Skeletal muscle satellite cell (primary cell): Measurements from ENCODE around the gene KREMEN2.
"Not testable (repeated sequence)": the region's sequence is repeated elsewhere in the genome, so short reads cannot be mapped to it uniquely, and the experiment has no call there.

Experiments
- H3K27me3 ChIP-seq: 2 replicates; pipeline ENCODE4 v1.7.0; 2013; ENCODE audit warnings: low read length; ENCODE audit not compliant: control insufficient read depth, insufficient read depth
- H3K36me3 ChIP-seq: 2 replicates; pipeline ENCODE4 v1.7.0; 2013; ENCODE audit warnings: mild to moderate bottlenecking, control low read depth, low read length; ENCODE audit not compliant: insufficient read depth
- H3K4me1 ChIP-seq: 2 replicates; pipeline ENCODE4 v1.7.0; 2013; ENCODE audit warnings: low read length; ENCODE audit not compliant: control insufficient read depth, insufficient read depth
- H3K4me2 ChIP-seq: 2 replicates; pipeline ENCODE4 v1.7.0; 2013; ENCODE audit warnings: mild to moderate bottlenecking, low read length
- H3K4me3 ChIP-seq: 2 replicates; pipeline ENCODE4 v1.7.0; 2013; ENCODE audit warnings: low read length
- H3K9ac ChIP-seq: 2 replicates; pipeline ENCODE4 v1.7.0; 2013; ENCODE audit warnings: mild to moderate bottlenecking, low read depth, low read length, moderate library complexity
- H3K9me3 ChIP-seq: replicated peaks from 2 replicates; pipeline ENCODE4 v1.7.0; 2013; ENCODE audit warnings: mild to moderate bottlenecking, control low read depth, low read length

KREMEN2 gene

DNA sequence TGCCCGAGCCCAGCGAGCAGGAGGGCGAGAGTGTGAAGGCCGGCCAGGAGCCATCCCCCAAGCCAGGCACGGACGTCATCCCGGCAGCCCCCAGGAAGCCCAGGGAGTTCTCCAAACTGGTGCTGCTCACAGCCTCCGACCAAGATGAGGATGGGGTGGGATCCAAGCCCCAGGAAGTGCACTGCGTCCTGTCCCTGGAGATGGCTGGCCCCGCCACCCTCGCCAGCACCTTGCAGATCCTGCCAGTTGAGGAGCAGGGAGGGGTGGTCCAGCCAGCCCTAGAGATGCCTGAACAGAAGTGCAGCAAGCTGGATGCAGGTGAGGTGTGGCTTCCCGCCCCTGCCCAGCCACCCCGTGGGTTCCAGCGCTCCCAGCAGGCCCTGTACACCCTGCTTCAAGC is 34.4 kb upstream of the KREMEN2 start:
- H3K4me1 ChIP-seq: peaks cover 4% of the 10 kb centered on the region
- no peaks in the 10 kb centered on the region for H3K9me3 ChIP-seq
- H3K4me3 ChIP-seq: no peak overlapping the region
- H3K27me3 ChIP-seq: no peaks in the 10 kb centered on the region
- no peak overlapping the region for H3K9ac ChIP-seq
- peaks cover 25% of the 10 kb centered on the region for H3K36me3 ChIP-seq
- no peak overlapping the region for H3K4me2 ChIP-seq

DNA sequence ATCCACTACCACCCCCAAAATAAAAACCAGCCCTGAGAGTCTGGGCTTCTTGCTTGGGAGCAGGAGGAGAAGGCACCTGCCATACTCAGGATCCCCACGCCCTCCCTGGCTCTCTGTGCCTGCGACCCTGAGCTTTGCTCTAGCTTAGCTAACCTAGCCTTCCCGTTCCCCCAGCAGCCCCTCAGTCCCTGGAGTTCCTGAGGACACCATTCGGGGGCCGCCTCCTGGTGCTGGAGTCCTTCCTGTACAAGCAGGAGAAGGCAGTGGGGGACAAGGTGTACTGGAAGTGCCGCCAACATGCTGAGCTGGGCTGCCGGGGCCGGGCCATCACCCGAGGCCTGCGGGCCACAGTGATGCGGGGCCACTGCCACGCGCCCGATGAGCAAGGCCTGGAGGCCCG is 33.8 kb upstream of the KREMEN2 start:
- H3K36me3 ChIP-seq: peaks cover 27% of the 10 kb centered on the region
- H3K4me3 ChIP-seq: no peak overlapping the region
- no peak overlapping the region for H3K9ac ChIP-seq
- no peak overlapping the region for H3K4me2 ChIP-seq
- H3K27me3 ChIP-seq: no peaks in the 10 kb centered on the region
- peaks cover 4% of the 10 kb centered on the region for H3K4me1 ChIP-seq
- no peaks in the 10 kb centered on the region for H3K9me3 ChIP-seq

DNA sequence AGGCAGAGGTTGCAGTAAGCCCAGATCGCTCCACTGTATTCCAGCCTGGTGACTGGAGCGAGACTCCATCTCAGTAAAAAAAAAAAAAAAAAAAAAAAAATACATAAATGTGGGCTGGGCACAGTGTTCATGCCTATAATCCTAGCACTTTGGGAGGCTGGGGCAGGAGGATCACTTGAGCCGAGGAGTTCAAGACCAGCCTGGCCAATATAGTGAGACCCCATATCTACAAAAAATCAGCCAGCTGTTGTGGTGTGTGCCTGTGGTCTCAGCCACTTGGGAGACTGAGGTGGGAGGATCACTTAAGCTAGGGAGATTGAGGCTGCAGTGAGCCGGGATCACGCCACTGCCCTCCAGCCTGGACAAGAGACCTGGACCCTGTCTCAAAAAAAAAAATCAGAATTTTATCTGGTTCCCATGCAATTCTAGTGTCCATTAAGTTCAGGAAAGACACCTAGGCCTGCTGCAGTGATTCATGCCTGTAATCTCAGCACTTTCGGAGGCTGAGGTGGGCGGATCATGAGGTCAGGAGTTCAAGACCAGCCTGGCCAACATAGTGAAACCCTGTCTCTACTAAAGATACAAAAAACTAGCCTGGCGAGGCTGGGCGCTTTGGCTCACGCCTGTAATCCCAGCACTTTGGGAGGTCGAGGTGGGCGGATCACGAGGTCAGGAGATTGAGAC is 32.7 kb upstream of the KREMEN2 start:
- H3K4me2 ChIP-seq, H3K9ac ChIP-seq, H3K4me3 ChIP-seq, H3K9me3 ChIP-seq, H3K4me1 ChIP-seq, H3K27me3 ChIP-seq: not testable (repeated sequence)
- peaks cover 34% of the 10 kb centered on the region for H3K36me3 ChIP-seq

DNA sequence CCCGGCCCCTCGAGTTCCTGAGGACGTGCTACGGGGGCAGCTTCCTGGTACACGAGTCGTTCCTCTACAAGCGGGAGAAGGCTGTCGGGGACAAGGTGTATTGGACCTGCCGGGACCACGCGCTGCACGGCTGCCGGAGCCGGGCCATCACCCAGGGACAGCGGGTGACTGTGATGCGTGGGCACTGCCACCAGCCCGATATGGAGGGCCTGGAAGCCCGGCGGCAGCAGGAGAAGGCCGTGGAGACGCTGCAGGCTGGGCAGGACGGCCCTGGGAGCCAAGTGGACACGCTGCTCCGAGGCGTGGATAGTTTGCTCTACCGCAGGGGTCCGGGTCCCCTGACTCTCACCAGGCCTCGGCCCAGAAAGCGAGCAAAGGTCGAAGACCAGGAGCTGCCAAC is 30.9 kb upstream of the KREMEN2 start:
- H3K9ac ChIP-seq: no peak overlapping the region
- peaks cover 50% of the 10 kb centered on the region for H3K36me3 ChIP-seq
- H3K4me1 ChIP-seq: no peaks in the 10 kb centered on the region
- H3K4me3 ChIP-seq: no peak overlapping the region
- H3K27me3 ChIP-seq: no peaks in the 10 kb centered on the region
- no peak overlapping the region for H3K4me2 ChIP-seq
- H3K9me3 ChIP-seq: no peaks in the 10 kb centered on the region

DNA sequence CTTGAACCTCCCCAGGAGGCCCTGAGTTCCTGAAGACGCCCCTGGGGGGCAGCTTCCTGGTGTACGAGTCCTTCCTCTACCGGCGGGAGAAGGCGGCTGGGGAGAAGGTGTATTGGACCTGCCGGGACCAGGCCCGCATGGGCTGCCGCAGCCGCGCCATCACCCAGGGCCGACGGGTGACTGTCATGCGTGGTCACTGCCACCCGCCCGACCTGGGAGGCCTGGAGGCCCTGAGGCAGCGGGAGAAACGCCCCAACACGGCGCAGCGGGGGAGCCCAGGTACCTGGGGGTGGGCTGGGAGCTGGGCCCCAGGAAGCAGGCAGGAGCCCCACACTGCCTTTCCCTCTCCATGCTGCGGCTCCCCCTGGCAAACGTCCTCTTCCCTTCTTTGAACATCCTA is 30.4 kb upstream of the KREMEN2 start:
- no peaks in the 10 kb centered on the region for H3K27me3 ChIP-seq
- H3K9ac ChIP-seq: no peak overlapping the region
- no peak overlapping the region for H3K4me3 ChIP-seq
- peaks cover 52% of the 10 kb centered on the region for H3K36me3 ChIP-seq
- H3K4me2 ChIP-seq: no peak overlapping the region
- H3K9me3 ChIP-seq: no peaks in the 10 kb centered on the region
- H3K4me1 ChIP-seq: no peaks in the 10 kb centered on the region

DNA sequence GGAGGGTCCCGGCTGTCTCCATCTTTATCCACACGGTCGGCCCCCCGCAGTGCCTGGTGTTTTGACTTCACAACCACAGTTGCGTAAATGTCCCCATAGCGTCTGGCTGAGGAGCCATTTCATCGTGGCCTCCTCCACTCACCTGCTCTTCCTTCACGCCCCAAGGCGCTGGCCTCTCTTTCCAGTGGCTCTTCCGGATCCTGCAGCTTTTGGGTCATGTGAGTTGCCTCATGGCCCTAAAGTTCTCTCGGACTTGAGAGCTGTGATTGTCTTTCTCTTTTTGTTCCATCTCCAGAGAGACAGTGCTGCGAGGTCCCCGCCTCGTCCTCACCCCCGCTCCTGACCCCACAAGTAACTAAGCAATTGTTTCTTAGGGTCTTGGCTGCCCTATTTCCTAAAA is 29.6 kb upstream of the KREMEN2 start:
- no peak overlapping the region for H3K4me3 ChIP-seq
- no peaks in the 10 kb centered on the region for H3K9me3 ChIP-seq
- H3K4me2 ChIP-seq: no peak overlapping the region
- no peaks in the 10 kb centered on the region for H3K4me1 ChIP-seq
- no peaks in the 10 kb centered on the region for H3K27me3 ChIP-seq
- peaks cover 52% of the 10 kb centered on the region for H3K36me3 ChIP-seq
- no peak overlapping the region for H3K9ac ChIP-seq

DNA sequence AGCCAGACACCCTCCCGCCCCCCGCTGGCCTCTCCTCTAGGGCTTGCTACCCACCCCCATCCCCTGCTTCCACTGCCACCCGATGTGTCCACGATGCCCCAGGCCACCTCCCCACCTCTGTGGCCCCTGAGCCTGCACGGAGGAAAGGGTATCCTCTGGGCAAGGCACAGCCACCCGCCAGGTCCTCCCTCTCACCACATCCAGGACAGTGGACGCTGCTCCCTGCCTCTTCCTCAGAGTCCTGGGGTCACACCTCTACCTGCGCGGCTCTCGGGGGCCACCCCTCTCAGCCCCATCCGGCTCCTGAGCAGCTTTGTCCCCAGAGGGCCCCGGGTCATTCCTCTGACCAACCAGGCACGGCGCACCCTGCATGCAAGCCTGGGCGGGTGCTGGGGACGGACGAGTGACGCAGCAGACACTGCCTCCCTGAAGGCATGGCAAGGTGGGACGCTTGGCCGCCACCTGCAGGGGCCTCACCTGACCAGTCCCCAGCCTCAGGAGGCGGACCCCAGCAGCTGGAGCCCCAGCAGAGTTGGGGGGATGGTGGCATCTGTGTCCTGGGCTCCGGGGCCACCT is 27.6 kb upstream of the KREMEN2 start:
- peaks cover 55% of the 10 kb centered on the region for H3K36me3 ChIP-seq
- no peak overlapping the region for H3K9ac ChIP-seq
- H3K27me3 ChIP-seq: no peaks in the 10 kb centered on the region
- no peak overlapping the region for H3K4me3 ChIP-seq
- H3K4me1 ChIP-seq: no peaks in the 10 kb centered on the region
- H3K9me3 ChIP-seq: no peaks in the 10 kb centered on the region
- no peak overlapping the region for H3K4me2 ChIP-seq

DNA sequence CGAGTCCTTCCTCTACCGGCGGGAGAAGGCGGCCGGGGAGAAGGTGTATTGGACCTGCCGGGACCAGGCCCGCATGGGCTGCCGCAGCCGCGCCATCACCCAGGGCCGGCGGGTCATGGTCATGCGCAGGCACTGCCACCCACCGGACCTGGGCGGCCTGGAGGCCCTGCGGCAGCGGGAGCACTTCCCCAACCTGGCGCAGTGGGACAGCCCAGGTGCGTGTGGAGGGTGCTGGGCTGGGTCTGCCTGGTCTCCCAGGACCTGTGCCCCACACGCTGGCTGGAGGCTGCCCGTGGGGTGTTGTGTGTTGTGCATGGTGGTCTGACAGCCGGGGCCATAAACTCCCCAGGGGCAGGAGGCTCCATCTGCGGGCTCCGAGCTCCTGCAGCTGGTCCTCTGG is 26.9 kb upstream of the KREMEN2 start:
- no peaks in the 10 kb centered on the region for H3K27me3 ChIP-seq
- H3K36me3 ChIP-seq: peaks cover 56% of the 10 kb centered on the region
- no peaks in the 10 kb centered on the region for H3K4me1 ChIP-seq
- no peak overlapping the region for H3K9ac ChIP-seq
- H3K9me3 ChIP-seq: no peaks in the 10 kb centered on the region
- no peak overlapping the region for H3K4me2 ChIP-seq
- H3K4me3 ChIP-seq: no peak overlapping the region

DNA sequence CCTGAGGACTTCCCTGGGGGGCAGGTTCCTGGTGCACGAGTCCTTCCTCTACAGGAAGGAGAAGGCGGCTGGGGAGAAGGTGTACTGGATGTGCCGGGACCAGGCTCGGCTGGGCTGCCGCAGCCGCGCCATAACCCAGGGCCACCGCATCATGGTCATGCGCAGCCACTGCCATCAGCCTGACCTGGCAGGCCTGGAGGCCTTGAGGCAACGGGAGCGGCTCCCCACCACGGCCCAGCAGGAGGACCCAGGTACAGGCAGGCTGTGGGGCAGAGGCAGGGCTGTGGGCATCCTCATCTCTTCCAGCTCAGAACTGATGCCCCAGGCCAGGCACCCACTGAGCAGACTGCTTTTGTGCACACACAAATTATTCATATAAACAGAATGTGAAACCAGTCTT is 25.9 kb upstream of the KREMEN2 start:
- H3K4me3 ChIP-seq: no peak overlapping the region
- peaks cover 65% of the 10 kb centered on the region for H3K36me3 ChIP-seq
- H3K4me2 ChIP-seq: no peak overlapping the region
- H3K4me1 ChIP-seq: no peaks in the 10 kb centered on the region
- no peaks in the 10 kb centered on the region for H3K9me3 ChIP-seq
- H3K27me3 ChIP-seq: no peaks in the 10 kb centered on the region
- no peak overlapping the region for H3K9ac ChIP-seq

DNA sequence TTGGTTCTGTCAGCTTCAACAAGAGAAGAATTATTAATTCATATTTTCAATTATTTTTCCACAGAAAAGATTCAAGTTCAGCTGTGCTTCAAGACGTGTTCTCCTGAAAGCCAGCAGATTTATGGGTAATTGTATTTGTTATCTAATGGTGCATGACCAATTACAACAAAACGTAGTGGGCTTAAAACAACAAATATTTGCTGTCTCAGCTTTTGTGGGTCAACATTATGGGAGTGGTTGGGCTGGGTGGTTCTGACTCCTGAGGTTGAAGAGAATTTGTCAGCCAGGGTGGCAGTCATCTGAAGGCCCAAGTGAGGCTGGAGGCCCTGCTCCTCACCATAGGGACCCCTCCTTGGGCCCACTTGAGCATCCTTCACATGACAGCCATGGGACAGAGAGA is 24.1 kb upstream of the KREMEN2 start:
- no peak overlapping the region for H3K4me2 ChIP-seq
- no peaks in the 10 kb centered on the region for H3K9me3 ChIP-seq
- no peak overlapping the region for H3K9ac ChIP-seq
- no peaks in the 10 kb centered on the region for H3K4me1 ChIP-seq
- H3K27me3 ChIP-seq: no peaks in the 10 kb centered on the region
- peaks cover 68% of the 10 kb centered on the region for H3K36me3 ChIP-seq
- no peak overlapping the region for H3K4me3 ChIP-seq

DNA sequence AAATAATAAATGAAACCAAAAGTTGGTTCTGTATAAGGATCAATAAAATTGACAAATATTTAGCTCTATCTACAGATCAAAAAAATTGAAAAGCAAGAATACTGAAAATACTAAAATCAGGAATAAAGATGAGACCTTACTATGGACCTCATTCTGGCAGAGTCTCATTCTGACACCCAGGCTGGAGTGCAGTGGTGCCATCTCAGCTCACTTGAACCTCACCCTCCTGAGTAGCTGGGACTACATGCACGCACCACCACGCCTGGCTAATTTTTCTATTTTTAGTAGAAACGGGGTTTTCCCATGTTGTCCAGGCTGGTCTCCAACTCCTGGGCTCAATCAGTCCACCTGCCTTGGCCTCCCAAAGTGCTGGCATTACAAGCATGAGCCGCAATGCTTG is 22.0 kb upstream of the KREMEN2 start:
- Histone ChIP-seq H3K4me3 (no peak overlapping the region), H3K4me1 (no peaks in the 10 kb centered on the region), H3K9me3 (no peaks in the 10 kb centered on the region), H3K36me3 (peaks cover 59% of the 10 kb centered on the region), H3K9ac (no peak overlapping the region), H3K4me2 (no peak overlapping the region), H3K27me3 (no peaks in the 10 kb centered on the region)

DNA sequence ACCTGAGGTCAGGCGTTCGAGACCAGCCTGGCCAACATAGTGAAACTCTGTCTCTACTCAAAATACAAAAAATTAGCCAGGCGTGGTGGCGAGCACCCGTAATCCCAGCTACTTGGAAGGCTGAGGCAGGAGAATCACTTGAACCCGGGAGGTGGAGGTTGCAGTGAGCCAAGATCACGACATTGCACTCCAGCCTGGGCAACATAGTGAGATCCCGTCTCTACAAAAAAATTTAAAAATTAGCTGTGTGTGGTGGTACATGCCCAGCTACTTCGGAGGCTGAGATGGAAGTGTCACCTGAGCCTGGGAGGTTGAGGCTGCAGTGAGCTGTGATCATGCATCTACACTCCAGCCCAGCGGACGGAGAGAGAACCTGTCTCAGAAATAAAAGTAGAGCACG is 20.4 kb upstream of the KREMEN2 start:
- H3K36me3 ChIP-seq: peaks cover 51% of the 10 kb centered on the region
- H3K4me1 ChIP-seq, H3K9me3 ChIP-seq, H3K4me2 ChIP-seq, H3K9ac ChIP-seq, H3K4me3 ChIP-seq, H3K27me3 ChIP-seq: not testable (repeated sequence)
